HG03571 (cell line): Measurements from ENCODE around the gene RASA2.
"Not testable (repeated sequence)": the region's sequence is repeated elsewhere in the genome, so short reads cannot be mapped to it uniquely, and the experiment has no call there.

Source experiments
- ATAC-seq: cut with Tn5 transposase; IDR thresholded peaks from one replicate; pipeline ENCODE4 v1.9.1; 2021; ENCODE audit not compliant: unreplicated experiment

RASA2 gene

DNA sequence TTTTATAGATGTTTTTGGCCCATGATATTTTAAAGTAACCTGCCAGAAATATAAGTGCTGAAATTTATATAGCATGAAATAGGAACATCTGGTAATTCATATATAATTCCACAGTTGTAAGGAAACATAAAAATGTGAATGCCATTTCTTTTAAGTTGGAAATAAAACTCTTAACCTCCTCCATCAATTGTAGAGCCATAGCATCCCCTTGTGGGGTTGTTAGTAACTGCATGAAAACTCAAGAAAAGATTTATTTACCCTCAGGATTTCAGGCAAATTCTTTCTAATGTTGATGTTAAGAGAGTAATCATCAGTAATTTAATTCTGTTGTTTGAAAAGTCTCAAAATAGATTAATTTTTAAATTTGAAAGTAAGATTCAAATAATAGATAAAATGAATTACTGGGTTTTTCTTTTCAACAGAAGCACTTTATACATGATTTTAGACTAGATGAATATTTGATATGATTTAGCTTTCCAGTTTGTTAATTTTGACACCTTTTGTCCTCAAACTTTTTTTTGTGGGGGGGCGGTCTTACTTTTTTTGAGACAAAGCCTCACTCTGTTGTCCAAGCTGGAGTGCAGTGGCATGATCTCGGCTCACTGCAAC is 74.7 kb downstream of the RASA2 start:
- ATAC-seq = no peak

- no peak for ATAC-seq
Observed at GRCh38 chr3:141564241-141564640, 77.4 kb downstream of the RASA2 start.

DNA sequence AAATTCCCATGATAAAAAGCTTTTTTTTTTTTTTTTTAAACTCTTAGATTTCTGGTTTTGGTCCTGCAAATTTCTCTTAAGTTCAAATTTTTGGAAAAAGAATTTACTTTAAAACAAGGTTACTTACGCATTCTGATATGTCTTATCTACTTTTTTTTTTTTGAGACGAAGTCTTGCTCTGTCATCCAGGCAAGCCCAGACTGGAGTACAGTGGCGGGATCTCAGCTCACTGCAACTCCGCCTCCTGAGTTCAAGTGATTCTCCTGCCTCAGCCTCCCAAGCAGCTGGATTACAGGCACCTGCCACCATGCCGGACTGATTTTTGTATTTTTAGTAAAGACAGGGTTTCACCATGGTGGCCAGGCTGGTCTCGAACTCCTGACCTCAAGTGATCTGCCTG is 83.2 kb downstream of the RASA2 start:
- no peak for ATAC-seq

GRCh38 chr3:141575879-141576743 is 89.3 kb downstream of the RASA2 start:
- ATAC-seq = no peak

GRCh38 chr3:141576744-141577052 is 89.9 kb downstream of the RASA2 start:
- no peak for ATAC-seq

GRCh38 chr3:141578202-141578973 is 91.6 kb downstream of the RASA2 start:
- ATAC-seq = no peak

GRCh38 chr3:141594357-141594756 is 107.5 kb downstream of the RASA2 start:
- ATAC-seq = no peak

GRCh38 chr3:141597931-141598330 is 111.1 kb downstream of the RASA2 start:
- ATAC-seq = no peak

DNA sequence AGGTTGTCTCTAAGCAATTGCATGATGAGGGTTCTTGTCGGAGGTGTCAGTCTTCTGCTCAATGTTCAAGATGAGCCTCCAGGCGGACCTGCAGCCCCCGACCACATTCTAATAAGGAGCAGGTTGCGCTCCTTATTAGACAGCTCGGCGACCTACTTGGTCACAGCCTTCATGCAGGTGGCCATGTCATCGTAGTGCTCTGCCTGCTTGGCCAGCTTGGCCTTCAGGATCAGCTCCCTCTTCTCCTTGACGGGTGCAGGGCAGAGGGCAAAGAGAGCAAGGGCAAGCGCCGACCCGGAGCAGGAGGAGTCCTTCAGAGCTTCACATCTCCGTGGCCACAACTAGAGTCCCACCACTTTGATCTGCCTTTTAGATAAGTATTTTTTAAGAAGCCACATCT is 113.5 kb downstream of the RASA2 start:
- no peak for ATAC-seq

- no peak for ATAC-seq
Observed at GRCh38 chr3:141602706-141603105, 115.9 kb downstream of the RASA2 start.

DNA sequence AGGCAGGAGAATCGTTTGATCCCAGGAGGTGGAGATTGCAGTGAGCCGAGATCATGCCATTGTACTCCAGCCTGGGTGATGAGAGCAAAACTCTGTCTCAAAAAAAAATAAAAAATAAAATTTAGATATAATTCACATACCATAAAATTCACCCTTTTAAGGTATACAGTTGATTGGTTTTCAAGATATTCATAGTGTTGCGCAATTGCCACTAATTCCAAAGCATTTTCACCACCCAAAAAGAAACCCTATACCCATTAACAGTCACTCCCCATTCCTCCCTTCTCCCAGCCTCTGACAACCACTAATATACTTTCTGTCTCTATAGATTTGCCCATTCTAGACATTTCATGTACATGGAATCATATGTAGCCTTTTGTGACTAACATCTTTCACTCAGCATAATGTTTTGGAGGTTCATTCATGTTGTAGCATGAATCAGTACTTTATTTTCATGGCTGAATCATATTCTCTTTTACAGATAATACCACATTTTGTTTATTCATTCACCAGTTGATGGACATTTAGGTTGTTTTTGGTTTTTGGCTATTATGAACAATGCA is 116.7 kb downstream of the RASA2 start:
- no peak for ATAC-seq

GRCh38 chr3:141605883-141606282 is 119.1 kb downstream of the RASA2 start:
- no peak for ATAC-seq

GRCh38 chr3:141608438-141608837 is 121.6 kb downstream of the RASA2 start:
- no peak for ATAC-seq

- no peak for ATAC-seq
Observed at GRCh38 chr3:141610939-141611338, 124.1 kb downstream of the RASA2 start.

DNA sequence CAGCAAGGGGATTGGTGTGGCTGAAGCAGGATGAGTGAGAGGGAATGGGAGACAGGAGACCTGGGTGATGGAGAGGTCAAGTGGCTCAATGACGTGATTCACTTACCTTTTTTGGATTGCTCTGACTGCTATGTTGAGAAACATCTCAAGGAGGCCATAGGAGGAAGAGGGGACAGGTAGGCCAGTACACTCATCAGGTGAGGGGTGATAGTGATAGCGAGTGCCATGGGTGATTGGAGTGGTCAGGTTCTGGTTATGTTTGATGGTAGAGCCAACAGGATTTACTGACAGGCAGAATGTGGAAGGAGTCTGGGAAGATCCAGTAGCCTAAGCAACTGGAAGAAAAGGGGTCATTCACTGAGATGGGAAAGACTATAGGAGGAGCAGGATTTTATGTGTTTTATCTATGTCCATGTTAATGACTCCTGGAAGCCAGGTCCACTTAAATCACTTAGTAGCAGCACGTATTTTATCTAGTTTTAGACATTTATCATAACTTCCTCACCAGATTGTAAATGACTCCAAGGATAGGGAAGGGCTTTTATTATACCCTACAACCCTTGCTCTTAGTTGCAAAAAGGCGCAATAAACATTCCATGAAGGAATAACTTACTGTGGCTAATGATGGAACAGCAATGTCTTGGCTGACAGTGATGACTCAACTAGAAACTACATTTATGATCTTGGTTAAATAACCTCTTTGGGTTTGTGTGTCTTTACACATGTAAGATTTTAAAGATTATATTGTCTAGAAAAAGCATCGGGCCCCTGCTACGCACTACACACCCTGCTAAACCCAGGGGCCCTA is 131.5 kb downstream of the RASA2 start:
- no peak for ATAC-seq

GRCh38 chr3:141618938-141619337 is 132.1 kb downstream of the RASA2 start:
- ATAC-seq = no peak

GRCh38 chr3:141619450-141619849 is 132.6 kb downstream of the RASA2 start:
- no peak for ATAC-seq

DNA sequence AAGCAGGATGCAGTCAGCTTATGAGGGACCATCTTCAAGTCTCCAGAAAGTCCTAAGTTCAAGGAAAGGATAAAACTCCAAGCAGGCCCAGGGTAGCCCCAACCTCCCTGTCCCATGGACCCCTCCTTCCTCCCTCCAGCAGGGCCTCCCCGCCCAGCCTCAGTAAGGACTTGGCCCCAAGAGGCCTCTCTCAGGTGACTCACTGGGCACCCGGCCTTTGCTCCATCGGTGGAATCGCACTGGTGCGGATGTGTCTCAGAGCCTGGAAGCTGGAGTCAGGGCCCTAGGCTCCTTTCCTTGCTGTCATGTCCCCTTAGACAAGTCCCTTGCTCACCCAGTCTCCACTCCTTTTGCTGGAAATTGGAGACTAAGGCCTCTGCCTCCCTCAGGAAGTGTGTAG is 136.9 kb downstream of the RASA2 start:
- no peak for ATAC-seq

DNA sequence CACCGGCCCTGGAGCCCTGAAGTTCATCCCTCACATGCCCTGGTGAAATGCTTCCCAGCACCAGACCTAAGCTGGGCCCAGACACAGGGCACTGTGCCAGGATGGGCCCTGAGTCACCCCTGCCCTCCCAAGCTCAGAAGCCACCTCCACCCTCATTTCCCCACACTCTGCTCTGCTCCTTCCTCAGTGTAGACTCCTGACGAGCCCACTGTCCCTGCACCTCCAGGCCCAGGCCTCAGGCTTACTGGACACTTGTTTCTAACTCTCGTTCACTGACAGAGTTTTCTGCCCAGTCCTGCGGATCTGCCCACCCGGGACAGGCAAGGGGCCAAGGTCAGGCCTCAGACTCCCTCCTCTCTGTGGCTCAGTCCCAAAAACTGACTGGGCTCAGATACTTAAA is 138.7 kb downstream of the RASA2 start:
- no peak for ATAC-seq

GRCh38 chr3:141628334-141628733 is 141.5 kb downstream of the RASA2 start:
- not testable (repeated sequence) for ATAC-seq
